AG09309 (cell line): ENCODE measurements around the gene PIGV.

Experiments used
- DNase-seq: peaks from one replicate; pipeline ENCODE4 v3.0.0-alpha.2; 2010; ENCODE audit warnings: low read depth
- H3K4me3 ChIP-seq: 2 replicates; pipeline ENCODE4 v1.5.1; 2011; ENCODE audit warnings: mild to moderate bottlenecking, low read depth, low read length, moderate library complexity; ENCODE audit not compliant: control insufficient read depth
- CTCF ChIP-seq: IDR thresholded peaks from 2 replicates; pipeline ENCODE4 v1.5.1; 2011; ENCODE audit warnings: mild to moderate bottlenecking, low read depth, low read length, inconsistent platforms; ENCODE audit not compliant: insufficient read depth, control insufficient read depth; ENCODE audit errors: missing control alignments

Gene PIGV

DNA sequence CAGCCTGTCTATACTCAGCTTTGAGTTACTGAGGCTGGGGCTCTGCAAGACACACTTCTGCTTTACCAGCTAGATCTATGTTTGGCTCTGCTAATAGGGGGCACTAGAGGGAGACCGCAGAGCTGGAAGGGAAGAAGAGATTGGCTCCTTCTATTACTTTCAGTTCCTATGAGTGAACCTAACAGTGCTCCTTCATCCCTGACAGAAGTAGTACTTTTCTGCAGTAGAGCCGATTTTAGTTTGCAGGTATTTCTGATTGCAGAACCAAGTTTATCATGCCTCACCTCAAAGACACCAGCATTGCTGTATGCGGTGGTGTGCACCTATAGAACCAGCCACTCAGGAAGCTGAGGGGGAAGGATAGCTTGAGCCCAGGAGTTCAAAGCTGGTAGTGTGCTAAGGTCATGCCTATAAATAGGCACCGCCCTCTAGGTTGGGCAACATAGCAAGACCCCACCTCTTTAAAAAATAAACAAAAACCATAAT is 33.1 kb downstream of the PIGV start:
- no peak for DNase-seq
- H3K4me3 ChIP-seq, result no peak overlapping the region
- no peak for TF ChIP-seq CTCF

DNA sequence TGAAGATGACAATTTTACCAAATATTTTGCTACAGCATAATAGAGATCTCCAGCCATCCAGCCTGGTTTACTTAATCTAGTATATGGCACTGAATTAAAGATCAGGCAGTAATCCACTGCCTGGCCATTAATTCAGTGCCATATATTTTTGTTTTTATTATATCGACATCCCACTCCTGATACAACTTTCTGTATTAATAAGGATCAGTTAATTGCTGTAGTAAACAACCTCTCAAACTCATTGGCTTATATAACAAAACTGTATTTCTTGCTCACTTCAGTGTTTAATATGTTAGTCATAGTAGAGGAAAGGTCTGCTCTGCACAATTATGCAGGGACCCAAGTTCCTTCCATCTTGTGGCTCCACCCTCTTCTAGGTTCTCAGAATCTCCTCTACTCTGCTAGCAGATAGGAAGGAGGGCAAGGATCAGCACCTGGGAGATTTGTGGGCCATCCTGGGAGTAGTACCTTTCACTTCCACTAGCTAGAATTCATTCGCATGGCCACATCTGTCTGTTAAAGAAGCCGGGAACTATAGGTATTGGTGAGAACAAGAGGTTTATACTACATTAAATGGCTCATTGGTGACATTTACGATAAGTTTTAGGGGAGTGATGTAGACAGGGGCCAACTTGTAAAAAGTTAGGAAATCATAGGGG is 35.1 kb downstream of the PIGV start:
- no peak overlapping the region for H3K4me3 ChIP-seq
- no peak for TF ChIP-seq CTCF
- no peak for DNase-seq

GRCh38 chr1:26824731-26825130 is 37.0 kb downstream of the PIGV start:
- H3K4me3 ChIP-seq, result no peak overlapping the region
- DNase-seq, result no peak
- no peak for TF ChIP-seq CTCF

DNA sequence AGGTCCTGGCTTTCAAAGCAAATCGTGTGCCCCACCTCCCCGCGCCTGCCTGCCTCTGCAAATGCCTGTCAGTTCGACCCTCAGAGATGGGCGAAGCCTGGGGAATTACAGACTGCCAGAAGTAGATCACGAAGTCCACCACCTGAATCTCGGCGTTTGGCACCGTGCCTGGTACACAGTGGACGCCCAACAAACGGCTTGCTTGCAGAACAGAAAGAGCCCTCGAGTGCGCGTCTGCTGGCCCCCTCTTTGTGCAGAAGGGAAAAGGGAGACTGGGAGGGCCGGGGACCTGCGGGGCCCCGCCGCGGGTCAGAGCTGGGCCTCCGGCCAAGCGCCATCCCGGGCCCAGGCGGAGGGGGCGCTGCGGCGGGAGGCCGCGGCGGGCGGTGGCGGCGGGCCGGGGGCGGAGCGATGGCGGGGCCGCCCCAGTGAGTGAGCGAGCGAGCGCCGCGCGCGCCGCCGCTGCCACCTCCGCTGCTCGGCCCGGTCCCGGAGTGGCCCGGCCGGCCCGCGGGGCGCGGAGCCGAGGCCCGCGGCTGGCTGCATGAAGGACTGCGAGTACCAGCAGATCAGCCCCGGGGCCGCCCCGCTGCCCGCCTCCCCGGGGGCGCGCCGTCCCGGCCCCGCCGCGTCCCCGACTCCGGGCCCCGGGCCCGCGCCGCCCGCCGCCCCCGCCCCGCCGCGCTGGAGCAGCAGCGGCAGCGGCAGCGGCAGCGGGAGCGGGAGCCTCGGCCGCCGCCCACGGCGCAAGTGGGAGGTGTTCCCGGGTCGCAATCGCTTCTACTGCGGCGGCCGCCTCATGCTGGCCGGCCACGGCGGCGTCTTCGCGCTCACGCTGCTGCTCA is 38.7 kb downstream of the PIGV start, which contains the start of gene ZDHHC18:
TSS of gene ZDHHC18 (plus strand) at position 428 of the 845 bp plus-strand sequence. CDS start at position 545, 117 bp downstream.
- peak; percentile 30 for TF ChIP-seq CTCF
- no peak for DNase-seq
- H3K4me3 ChIP-seq, result peak within 1 kb of the TSS; percentile 73

- peak overlapping the region; percentile 73 for H3K4me3 ChIP-seq
- no peak for DNase-seq
- TF ChIP-seq CTCF, result no peak
Observed at GRCh38 chr1:26827106-26827604, 39.4 kb downstream of the PIGV start.

GRCh38 chr1:26827663-26828062 is 39.9 kb downstream of the PIGV start:
- peak overlapping the region; percentile 73 for H3K4me3 ChIP-seq
- no peak for TF ChIP-seq CTCF
- DNase-seq, result no peak
